ENCODE measurements around the gene ABHD2.

GRCh38 chr15:89143503-89144162 lies 55.4 kb downstream of the ABHD2 start:
- TF ChIP-seq, protein P1, sequence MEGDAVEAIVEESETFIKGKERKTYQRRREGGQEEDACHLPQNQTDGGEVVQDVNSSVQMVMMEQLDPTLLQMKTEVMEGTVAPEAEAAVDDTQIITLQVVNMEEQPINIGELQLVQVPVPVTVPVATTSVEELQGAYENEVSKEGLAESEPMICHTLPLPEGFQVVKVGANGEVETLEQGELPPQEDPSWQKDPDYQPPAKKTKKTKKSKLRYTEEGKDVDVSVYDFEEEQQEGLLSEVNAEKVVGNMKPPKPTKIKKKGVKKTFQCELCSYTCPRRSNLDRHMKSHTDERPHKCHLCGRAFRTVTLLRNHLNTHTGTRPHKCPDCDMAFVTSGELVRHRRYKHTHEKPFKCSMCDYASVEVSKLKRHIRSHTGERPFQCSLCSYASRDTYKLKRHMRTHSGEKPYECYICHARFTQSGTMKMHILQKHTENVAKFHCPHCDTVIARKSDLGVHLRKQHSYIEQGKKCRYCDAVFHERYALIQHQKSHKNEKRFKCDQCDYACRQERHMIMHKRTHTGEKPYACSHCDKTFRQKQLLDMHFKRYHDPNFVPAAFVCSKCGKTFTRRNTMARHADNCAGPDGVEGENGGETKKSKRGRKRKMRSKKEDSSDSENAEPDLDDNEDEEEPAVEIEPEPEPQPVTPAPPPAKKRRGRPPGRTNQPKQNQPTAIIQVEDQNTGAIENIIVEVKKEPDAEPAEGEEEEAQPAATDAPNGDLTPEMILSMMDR (conservative IDR thresholded peaks at IDR 0.05; ENCODE audit: low read depth, low read length) = no peak
- no peak for TF ChIP-seq EZH2 (IDR thresholded peaks at IDR 0.05; ENCODE audit: borderline replicate concordance, low read depth, low read length, poor library complexity, severe bottlenecking)
